ENCODE data around the gene GPR137. TPM values are rescaled to one million over a fixed set of nuclear protein-coding genes. Genes with fewer than 3 reads are reported as not detected.

The GPR137 gene
- total and polyA plus RNA-seq, 9 of the 15 experiments (the other 6 are each of a cell fraction or from before 2014, with no cell fraction given) = 0.32 to 26.7 (median 10.7) TPM

DNA sequence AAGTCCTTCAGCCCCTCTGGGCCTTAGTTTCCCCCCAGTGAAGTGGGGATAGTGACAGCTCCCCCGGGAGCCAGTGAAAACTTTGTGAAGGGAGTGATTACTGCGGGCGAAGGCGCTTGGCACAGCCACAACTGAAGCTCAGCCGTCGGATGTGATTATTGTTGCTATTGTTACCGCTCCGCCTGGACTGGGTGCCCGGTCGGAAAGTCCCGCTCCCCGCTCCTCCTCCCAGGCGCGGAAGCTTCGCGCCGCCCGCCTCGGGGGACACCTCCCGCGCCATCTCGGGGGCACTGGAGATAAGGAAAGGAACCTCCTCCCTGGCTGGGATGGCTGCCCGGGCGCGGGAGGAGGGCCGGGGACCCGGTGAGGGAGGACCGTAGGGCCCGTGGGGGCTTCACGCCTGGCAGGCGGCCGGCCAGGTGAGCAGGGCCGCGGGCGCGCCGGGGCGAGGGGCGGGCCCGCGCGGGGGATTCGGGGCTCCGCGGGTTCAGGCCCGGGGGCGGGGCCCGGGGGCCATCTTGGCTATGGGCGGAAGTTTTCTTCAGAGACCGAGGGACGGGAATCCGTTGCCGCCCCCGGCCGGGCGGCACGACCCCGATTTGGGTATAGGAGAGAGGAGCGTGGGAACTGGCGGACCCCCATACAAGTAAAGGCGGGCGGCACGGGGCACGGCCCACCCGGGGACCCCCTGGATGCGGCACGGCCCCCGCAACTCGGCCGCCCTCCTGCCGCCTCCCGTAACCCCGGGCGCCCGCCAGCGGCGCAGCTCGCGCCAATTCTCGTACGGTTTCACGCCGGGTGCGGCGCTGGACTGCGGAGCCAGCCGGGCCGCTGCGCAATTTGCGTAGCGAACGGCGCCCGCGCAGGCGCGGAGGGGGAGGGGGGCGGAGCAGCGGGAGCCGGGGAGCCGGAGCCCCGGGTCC lies at the start of gene GPR137 (continued):
- TF ChIP-seq MGA (IDR thresholded peaks at IDR 0.05) (no peak; the same call in 1 of the 2 replicates), HSF4 (CRISPR knock-in tag; IDR thresholded peaks at IDR 0.05; ENCODE audit: borderline replicate concordance) (no peak), ZNF668 (CRISPR knock-in tag; IDR thresholded peaks at IDR 0.05) (no peak), RCOR1 (IDR thresholded peaks at IDR 0.05; ENCODE audit: borderline replicate concordance in 1 of 2, low read depth in 2 of 2, low read length in 2 of 2) (peak in 1 of 2 experiments; percentile 52; a peak in 1 of 4 replicates), POLR2AphosphoS2 (IDR thresholded peaks at IDR 0.05; ENCODE audit: low read length) (no peak; the same call in 1 of the 2 replicates), MIER1 (IDR thresholded peaks at IDR 0.05; ENCODE audit: low read depth) (no peak), HINFP (tag; conservative IDR thresholded peaks at IDR 0.05; ENCODE audit: low read depth) (no peak), PHF8 (IDR thresholded peaks at IDR 0.05; ENCODE audit: borderline replicate concordance, low read length) (peak; percentile 62; the same call in 1 of the 2 replicates), ERF (CRISPR knock-in tag; IDR thresholded peaks at IDR 0.05) (no peak)
